ENCODE results near the gene EYA4. TPM values are rescaled to one million over a fixed set of nuclear protein-coding genes. Genes with fewer than 3 reads are reported as not detected.

EYA4 gene
- total and polyA plus RNA-seq, 2 of the 4 experiments (the other 2 are of a cell fraction) = 5.7 to 11.1 TPM

DNA sequence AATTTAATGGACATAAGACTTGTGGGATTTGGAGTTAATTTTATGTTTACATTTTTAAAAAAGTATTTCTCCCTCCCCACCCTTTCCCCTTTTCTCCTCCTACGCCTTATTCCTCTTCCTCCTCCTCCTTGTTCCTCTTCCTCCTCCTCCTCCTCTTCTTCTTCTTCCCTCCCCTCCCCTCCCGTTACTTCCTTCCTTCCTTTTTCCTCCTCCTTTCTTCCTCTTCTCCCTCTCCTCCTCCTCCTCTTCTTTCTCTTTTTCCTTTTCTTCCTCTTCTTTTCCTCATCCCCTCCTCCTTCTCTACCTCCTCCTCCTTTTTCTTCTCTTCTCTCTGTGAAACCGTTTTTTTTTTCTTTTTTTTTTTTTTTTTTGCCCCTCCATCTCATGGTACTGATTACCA, 139.6 kb downstream of the EYA4 start:
- H4K20me1 ChIP-seq (ENCODE audit: insufficient read depth, low read length) = no peaks in the 10 kb centered on the region; the same call in 1 of the 2 replicates
- H3K14ac ChIP-seq (replicated peaks; ENCODE audit: low read depth, low read length) = no peak overlapping the region
- H3K4ac ChIP-seq (ENCODE audit: low read depth, low read length) = no peak overlapping the region
- ChIA-PET POLR2A (ENCODE audit: unreplicated experiment) (no interaction called here), CTCF (no interaction called here)
- dilution Hi-C loops (cut with HindIII; ENCODE audit: low sequenced_read_pairs, unreplicated experiment) = no loop called here
- DNase-seq = no peak
- no peaks in the 10 kb centered on the region for H3K27me3 ChIP-seq (ENCODE audit: control insufficient read depth, insufficient read depth, low read length)
- ATAC-seq (ENCODE audit: low read depth) = no peak
- H3K18ac ChIP-seq (ENCODE audit: low read depth, low read length) = no peak overlapping the region
- H2BK20ac ChIP-seq (ENCODE audit: low read depth, low read length) = no peak overlapping the region
- no peaks in the 10 kb centered on the region; a peak in 1 of 4 replicates for H3K79me1 ChIP-seq (ENCODE audit: low read depth in 1 of 2, low read length in 2 of 2)
- H3K23ac ChIP-seq (ENCODE audit: low read depth, low read length) = no peak overlapping the region
- no peaks in the 10 kb centered on the region for H3K9me1 ChIP-seq (ENCODE audit: insufficient read depth, low read length)
- intact Hi-C loops (cut with micrococcal nuclease) = no loop called here
- H3K9ac ChIP-seq (ENCODE audit: low read depth, low read length) = no peak overlapping the region
- no peak overlapping the region for H4K8ac ChIP-seq (ENCODE audit: low read depth in 2 of 2, low read length in 2 of 2)
- H3K36me3 ChIP-seq (ENCODE audit: control insufficient read depth, insufficient read depth, low read length) = no peaks in the 10 kb centered on the region
- H2BK5ac ChIP-seq (ENCODE audit: low read depth, low read length, poor library complexity, severe bottlenecking) = no peak overlapping the region
- no peak overlapping the region for H2BK15ac ChIP-seq (ENCODE audit: low read depth, low read length)
- H4K5ac ChIP-seq (ENCODE audit: low read depth, low read length) = no peak overlapping the region
- no TSS peak for BruUV-seq (replicated peaks)
- no peak overlapping the region for H3K4me2 ChIP-seq (ENCODE audit: low read depth, low read length)
- H4K91ac ChIP-seq (ENCODE audit: insufficient read depth, low read depth, low read length) = no peak overlapping the region
- in situ Hi-C loops (cut with MboI; ENCODE audit: low sequenced_read_pairs) = no loop called here
- H2AK9ac ChIP-seq (replicated peaks; ENCODE audit: low read depth, low read length, poor library complexity) = no peak overlapping the region
- H2AK5ac ChIP-seq (ENCODE audit: low read depth, low read length) = no peak overlapping the region
- H3K9me3 ChIP-seq (ENCODE audit: control insufficient read depth, insufficient read depth, low read length) = no peaks in the 10 kb centered on the region
- H3K4me3 ChIP-seq (ENCODE audit: insufficient read depth, low read depth, low read length) = no peak overlapping the region
- no peaks in the 10 kb centered on the region for H3K4me1 ChIP-seq (ENCODE audit: control insufficient read depth, insufficient read depth, low read length)
- no peak overlapping the region for H3K27ac ChIP-seq (ENCODE audit: insufficient read depth, low read length)
- no peak for TF ChIP-seq CHD1 (IDR thresholded peaks at IDR 0.05; ENCODE audit: low read depth, low read length)
- no peak for TF ChIP-seq CEBPB (IDR thresholded peaks at IDR 0.05; ENCODE audit: low read depth, low read length)
- TF ChIP-seq, protein P1, sequence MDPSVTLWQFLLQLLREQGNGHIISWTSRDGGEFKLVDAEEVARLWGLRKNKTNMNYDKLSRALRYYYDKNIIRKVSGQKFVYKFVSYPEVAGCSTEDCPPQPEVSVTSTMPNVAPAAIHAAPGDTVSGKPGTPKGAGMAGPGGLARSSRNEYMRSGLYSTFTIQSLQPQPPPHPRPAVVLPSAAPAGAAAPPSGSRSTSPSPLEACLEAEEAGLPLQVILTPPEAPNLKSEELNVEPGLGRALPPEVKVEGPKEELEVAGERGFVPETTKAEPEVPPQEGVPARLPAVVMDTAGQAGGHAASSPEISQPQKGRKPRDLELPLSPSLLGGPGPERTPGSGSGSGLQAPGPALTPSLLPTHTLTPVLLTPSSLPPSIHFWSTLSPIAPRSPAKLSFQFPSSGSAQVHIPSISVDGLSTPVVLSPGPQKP (IDR thresholded peaks at IDR 0.05; ENCODE audit: borderline replicate concordance, low read depth, low read length) = no peak
- no peak for TF ChIP-seq FOS (IDR thresholded peaks at IDR 0.05; ENCODE audit: low read depth, low read length)
- no peak for TF ChIP-seq MAFK (IDR thresholded peaks at IDR 0.05; ENCODE audit: low read depth, low read length)
- TF ChIP-seq RAD21 (IDR thresholded peaks at IDR 0.05; ENCODE audit: low read length) = no peak
- TF ChIP-seq RFX5 (IDR thresholded peaks at IDR 0.05; ENCODE audit: low read depth, low read length) = no peak
- TF ChIP-seq, protein P2, sequence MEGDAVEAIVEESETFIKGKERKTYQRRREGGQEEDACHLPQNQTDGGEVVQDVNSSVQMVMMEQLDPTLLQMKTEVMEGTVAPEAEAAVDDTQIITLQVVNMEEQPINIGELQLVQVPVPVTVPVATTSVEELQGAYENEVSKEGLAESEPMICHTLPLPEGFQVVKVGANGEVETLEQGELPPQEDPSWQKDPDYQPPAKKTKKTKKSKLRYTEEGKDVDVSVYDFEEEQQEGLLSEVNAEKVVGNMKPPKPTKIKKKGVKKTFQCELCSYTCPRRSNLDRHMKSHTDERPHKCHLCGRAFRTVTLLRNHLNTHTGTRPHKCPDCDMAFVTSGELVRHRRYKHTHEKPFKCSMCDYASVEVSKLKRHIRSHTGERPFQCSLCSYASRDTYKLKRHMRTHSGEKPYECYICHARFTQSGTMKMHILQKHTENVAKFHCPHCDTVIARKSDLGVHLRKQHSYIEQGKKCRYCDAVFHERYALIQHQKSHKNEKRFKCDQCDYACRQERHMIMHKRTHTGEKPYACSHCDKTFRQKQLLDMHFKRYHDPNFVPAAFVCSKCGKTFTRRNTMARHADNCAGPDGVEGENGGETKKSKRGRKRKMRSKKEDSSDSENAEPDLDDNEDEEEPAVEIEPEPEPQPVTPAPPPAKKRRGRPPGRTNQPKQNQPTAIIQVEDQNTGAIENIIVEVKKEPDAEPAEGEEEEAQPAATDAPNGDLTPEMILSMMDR (conservative IDR thresholded peaks at IDR 0.05; ENCODE audit: low read depth, low read length) = no peak
- TF ChIP-seq NFE2L2 (IDR thresholded peaks at IDR 0.05; ENCODE audit: low read depth, low read length) = no peak
- TF ChIP-seq BHLHE40 (IDR thresholded peaks at IDR 0.05; ENCODE audit: low read depth, low read length) = no peak
- no peak for TF ChIP-seq POLR2A (IDR thresholded peaks at IDR 0.05; ENCODE audit: low read depth, low read length)
- TF ChIP-seq RCOR1 (IDR thresholded peaks at IDR 0.05; ENCODE audit: insufficient replicate concordance, low read length) = no peak
- no peak for TF ChIP-seq MAZ (IDR thresholded peaks at IDR 0.05; ENCODE audit: borderline replicate concordance, low read depth, low read length)
- TF ChIP-seq MXI1 (IDR thresholded peaks at IDR 0.05; ENCODE audit: borderline replicate concordance, low read depth, low read length) = no peak
- TF ChIP-seq, protein P3, sequence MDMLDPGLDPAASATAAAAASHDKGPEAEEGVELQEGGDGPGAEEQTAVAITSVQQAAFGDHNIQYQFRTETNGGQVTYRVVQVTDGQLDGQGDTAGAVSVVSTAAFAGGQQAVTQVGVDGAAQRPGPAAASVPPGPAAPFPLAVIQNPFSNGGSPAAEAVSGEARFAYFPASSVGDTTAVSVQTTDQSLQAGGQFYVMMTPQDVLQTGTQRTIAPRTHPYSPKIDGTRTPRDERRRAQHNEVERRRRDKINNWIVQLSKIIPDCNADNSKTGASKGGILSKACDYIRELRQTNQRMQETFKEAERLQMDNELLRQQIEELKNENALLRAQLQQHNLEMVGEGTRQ (IDR thresholded peaks at IDR 0.05; ENCODE audit: low read depth, low read length) = no peak
- H2AFZ ChIP-seq (replicated peaks; ENCODE audit: low read length, poor library complexity) = no peak overlapping the region
- no peak overlapping the region for H3K56ac ChIP-seq (ENCODE audit: extremely low read depth, insufficient read depth, low read length)
- 94 to 100% methylated on average over 1 to 2 of the region's 3 CpGs for WGBS, 2 experiments (ENCODE audit: extremely low coverage in 2 of 2, insufficient read length in 1 of 2)
- H2BK120ac ChIP-seq (ENCODE audit: low read depth, low read length) = no peak overlapping the region

All from IMR-90 (cell line).